Loucy (cell line): Measurements from ENCODE around the gene MEX3B.

ENCODE experiments used
- H2AFZ ChIP-seq: fragments of 200-600 bp; sonication (generic); 2 replicates; pipeline ENCODE4 v1.6.0; 2016; ENCODE audit warnings: antibody characterized with exemption, mild to moderate bottlenecking, low read length, moderate library complexity
- H3F3A ChIP-seq: fragments of 200-600 bp; 2 replicates; pipeline ENCODE4 v1.6.0; 2016; ENCODE audit warnings: antibody characterized with exemption, low read depth, mild to moderate bottlenecking
- H3K27me3 ChIP-seq: fragments of 200-600 bp; sonication (generic); 2 replicates; pipeline ENCODE4 v1.6.1; 2014; ENCODE audit warnings: low read length, mild to moderate bottlenecking; ENCODE audit not compliant: insufficient read depth, poor library complexity, severe bottlenecking
- H3K36me3 ChIP-seq: fragments of 200-600 bp; sonication (generic); 2 replicates; pipeline ENCODE4 v1.6.1; 2016; ENCODE audit warnings: low read length; ENCODE audit not compliant: insufficient read depth
- H3K4me1 ChIP-seq: fragments of 200-600 bp; sonication (generic); 2 replicates; pipeline ENCODE4 v1.5.1; 2014; ENCODE audit warnings: low read length, mild to moderate bottlenecking; ENCODE audit not compliant: insufficient read depth, poor library complexity, severe bottlenecking
- H3K4me2 ChIP-seq: fragments of 200-600 bp; sonication (generic); 2 replicates; pipeline ENCODE4 v1.6.0; 2014; ENCODE audit warnings: antibody characterized with exemption, low read length, low read depth, mild to moderate bottlenecking; ENCODE audit not compliant: poor library complexity, severe bottlenecking
- H3K4me3 ChIP-seq: fragments of 200-600 bp; sonication (generic); 2 replicates; pipeline ENCODE4 v1.5.1; 2014; ENCODE audit warnings: low read length, mild to moderate bottlenecking, mixed read lengths; ENCODE audit not compliant: poor library complexity, severe bottlenecking
- H3K79me2 ChIP-seq: fragments of 200-600 bp; sonication (generic); 2 replicates; pipeline ENCODE4 v1.6.1; 2014; ENCODE audit warnings: low read length; ENCODE audit not compliant: insufficient read depth
- H3K9ac ChIP-seq: fragments of 200-600 bp; sonication (generic); 2 replicates; pipeline ENCODE4 v1.6.0; 2014; ENCODE audit warnings: mild to moderate bottlenecking, low read depth, low read length, moderate library complexity; ENCODE audit not compliant: poor library complexity, severe bottlenecking
- H3K9me2 ChIP-seq: fragments of 200-600 bp; sonication (generic); replicated peaks from 2 replicates; pipeline ENCODE4 v1.6.1; 2016; ENCODE audit warnings: low read depth, low read length, mixed read lengths
- H3K9me3 ChIP-seq: fragments of 200-600 bp; sonication (generic); 2 replicates; pipeline ENCODE4 v1.6.1; 2014; ENCODE audit warnings: mild to moderate bottlenecking, antibody characterized with exemption, low read length, low read depth; ENCODE audit not compliant: insufficient read depth
- H4K20me1 ChIP-seq: fragments of 200-600 bp; sonication (generic); 2 replicates; pipeline ENCODE4 v1.6.0; 2014; ENCODE audit warnings: antibody characterized with exemption, low read length, mild to moderate bottlenecking; ENCODE audit not compliant: insufficient read depth, poor library complexity, severe bottlenecking
- EZH2phosphoT487 ChIP-seq: fragments of 200-600 bp; IDR thresholded peaks from 2 replicates; pipeline ENCODE4 v1.6.1; 2018; ENCODE audit warnings: antibody characterized with exemption, mild to moderate bottlenecking, moderate library complexity, borderline replicate concordance
- TF ChIP-seq, protein P1 (sequence below): fragments of 200-600 bp; sonication (generic); conservative IDR thresholded peaks from 2 replicates; pipeline ENCODE4 v1.5.1; 2014; ENCODE audit warnings: mild to moderate bottlenecking, antibody characterized with exemption, low read length

Gene MEX3B

DNA sequence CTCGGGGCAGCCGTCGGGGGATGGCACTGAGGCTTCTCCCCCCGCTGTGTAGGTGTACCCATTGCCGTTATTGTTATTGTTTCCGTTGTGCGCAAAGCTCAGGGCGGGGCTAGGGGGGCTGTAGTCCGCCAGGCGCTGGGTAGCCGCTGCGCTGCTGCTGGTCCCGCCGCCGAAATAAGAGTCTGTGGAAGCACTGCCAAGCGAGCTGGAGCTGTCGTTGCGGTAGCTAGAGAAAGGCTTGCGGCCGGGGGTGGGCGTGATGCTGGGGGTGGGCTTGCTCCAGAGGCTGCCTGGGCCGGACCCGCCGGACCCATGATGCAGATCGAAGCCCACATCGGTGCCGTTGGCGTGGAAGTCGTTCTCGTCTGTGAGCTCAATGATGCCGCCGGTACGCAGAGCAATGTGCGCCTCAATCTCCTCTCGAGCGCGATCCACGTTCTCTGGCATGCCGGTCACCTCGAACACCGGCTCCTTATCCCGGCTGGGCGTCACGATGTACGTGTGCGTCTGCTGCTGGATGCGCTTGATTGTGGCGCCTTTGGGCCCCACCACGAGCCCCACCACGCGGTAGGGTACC, 1.9 kb downstream of the MEX3B start:
- H3K4me3 ChIP-seq: peak overlapping the region; percentile 92

DNA sequence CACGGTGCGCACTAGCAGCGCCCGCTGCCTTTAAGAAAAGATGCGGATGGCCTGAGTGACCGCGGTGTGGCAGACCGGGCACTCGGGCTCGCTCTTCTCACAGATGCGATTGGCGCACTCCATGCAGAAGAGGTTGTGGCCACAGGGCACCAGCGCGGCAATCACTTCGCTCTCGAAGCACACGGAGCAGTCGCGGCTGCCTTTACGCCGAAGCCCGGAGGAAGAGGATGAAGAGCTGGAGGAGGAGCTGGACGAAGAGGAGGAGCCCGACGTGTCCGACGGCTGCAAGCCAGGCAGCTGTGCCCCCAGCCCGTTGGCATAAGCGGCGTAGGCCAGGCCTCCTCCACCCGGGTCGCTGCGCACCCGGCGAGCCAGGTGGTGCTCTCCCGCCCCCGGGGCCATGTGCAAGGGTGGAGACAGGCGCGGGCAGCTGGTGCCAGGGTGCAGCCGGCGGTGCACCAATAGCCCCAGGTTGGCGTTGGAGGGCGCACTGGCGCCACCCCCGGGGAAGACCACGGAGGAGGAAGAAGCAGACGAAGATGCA, 2.6 kb downstream of the MEX3B start:
- no peaks in the 10 kb centered on the region for H3K36me3 ChIP-seq
- peaks cover 34% of the 10 kb centered on the region for H3K79me2 ChIP-seq
- H3K4me3 ChIP-seq: peak overlapping the region; percentile 92
- peaks cover 19% of the 10 kb centered on the region for H3K4me1 ChIP-seq
- no peak overlapping the region for H3K9ac ChIP-seq
- H4K20me1 ChIP-seq: peaks cover 31% of the 10 kb centered on the region
- H3K27me3 ChIP-seq: no peaks in the 10 kb centered on the region
- TF ChIP-seq, protein P1, sequence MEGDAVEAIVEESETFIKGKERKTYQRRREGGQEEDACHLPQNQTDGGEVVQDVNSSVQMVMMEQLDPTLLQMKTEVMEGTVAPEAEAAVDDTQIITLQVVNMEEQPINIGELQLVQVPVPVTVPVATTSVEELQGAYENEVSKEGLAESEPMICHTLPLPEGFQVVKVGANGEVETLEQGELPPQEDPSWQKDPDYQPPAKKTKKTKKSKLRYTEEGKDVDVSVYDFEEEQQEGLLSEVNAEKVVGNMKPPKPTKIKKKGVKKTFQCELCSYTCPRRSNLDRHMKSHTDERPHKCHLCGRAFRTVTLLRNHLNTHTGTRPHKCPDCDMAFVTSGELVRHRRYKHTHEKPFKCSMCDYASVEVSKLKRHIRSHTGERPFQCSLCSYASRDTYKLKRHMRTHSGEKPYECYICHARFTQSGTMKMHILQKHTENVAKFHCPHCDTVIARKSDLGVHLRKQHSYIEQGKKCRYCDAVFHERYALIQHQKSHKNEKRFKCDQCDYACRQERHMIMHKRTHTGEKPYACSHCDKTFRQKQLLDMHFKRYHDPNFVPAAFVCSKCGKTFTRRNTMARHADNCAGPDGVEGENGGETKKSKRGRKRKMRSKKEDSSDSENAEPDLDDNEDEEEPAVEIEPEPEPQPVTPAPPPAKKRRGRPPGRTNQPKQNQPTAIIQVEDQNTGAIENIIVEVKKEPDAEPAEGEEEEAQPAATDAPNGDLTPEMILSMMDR: no peak
- no peak for TF ChIP-seq EZH2phosphoT487
- no peak overlapping the region for H2AFZ ChIP-seq
- H3F3A ChIP-seq: 0 out of 2 replicates have a peak, but pooled peaks cover 3% of the 10 kb centered on the region
- H3K9me3 ChIP-seq: no peaks in the 10 kb centered on the region
- H3K9me2 ChIP-seq: no peaks in the 10 kb centered on the region
- H3K4me2 ChIP-seq: peak overlapping the region; percentile 81

More for the DNA sequence above, 1.9 kb downstream of the MEX3B start:
- H3K4me2 ChIP-seq: peak overlapping the region; percentile 81
- no peaks in the 10 kb centered on the region for H3K36me3 ChIP-seq
- peaks cover 19% of the 10 kb centered on the region for H3K4me1 ChIP-seq
- peaks cover 31% of the 10 kb centered on the region for H4K20me1 ChIP-seq
- H3K9me2 ChIP-seq: no peaks in the 10 kb centered on the region
- H3K27me3 ChIP-seq: no peaks in the 10 kb centered on the region
- 0 out of 2 replicates have a peak, but pooled peaks cover 3% of the 10 kb centered on the region for H3F3A ChIP-seq
- H3K9me3 ChIP-seq: no peaks in the 10 kb centered on the region
- TF ChIP-seq, protein P1: no peak
- TF ChIP-seq EZH2phosphoT487: no peak
- peaks cover 34% of the 10 kb centered on the region for H3K79me2 ChIP-seq
- H2AFZ ChIP-seq: no peak overlapping the region
- H3K9ac ChIP-seq: peak overlapping the region; percentile 83

DNA sequence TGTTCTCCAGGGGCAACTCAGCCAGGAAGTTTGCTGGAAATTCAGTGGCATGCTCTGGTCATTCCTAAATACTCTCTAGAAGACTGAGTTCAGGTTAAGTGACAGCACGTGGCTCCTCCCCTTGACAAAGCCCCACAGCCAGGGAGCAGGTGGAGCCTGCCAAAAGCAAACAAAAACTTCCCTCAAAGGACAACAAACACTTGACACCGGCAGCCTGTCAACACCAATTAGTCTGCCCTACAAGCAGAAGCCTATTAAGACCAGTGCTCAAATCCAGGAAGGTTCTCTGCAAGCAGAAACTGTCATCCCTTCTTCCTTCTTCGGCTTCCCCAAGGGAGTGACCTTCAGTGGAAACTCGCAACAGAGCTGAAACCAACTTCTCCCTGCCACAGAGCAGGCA, 5.0 kb downstream of the MEX3B start:
- Histone ChIP-seq H3K4me2 (no peak overlapping the region), H3K9me2 (no peaks in the 10 kb centered on the region), H3K9ac (no peak overlapping the region), H3K36me3 (no peaks in the 10 kb centered on the region), H3K4me3 (no peak overlapping the region), H3F3A (0 out of 2 replicates have a peak, but pooled peaks cover 3% of the 10 kb centered on the region), H3K79me2 (peaks cover 34% of the 10 kb centered on the region), H3K27me3 (no peaks in the 10 kb centered on the region), H4K20me1 (peaks cover 31% of the 10 kb centered on the region), H3K4me1 (peaks cover 9% of the 10 kb centered on the region), H3K9me3 (no peaks in the 10 kb centered on the region), H2AFZ (no peak overlapping the region)
- TF ChIP-seq, protein P1: no peak
- no peak for TF ChIP-seq EZH2phosphoT487
